CD4-positive, alpha-beta memory T cell (primary cell): ENCODE measurements around the gene CLASRP. TPM values are rescaled to one million over a fixed set of nuclear protein-coding genes. Genes with fewer than 3 reads are reported as not detected.

Source experiments
- CTCF ChIA-PET: fragments of 350-600 bp; sonication (Branson Sonifier 250); formaldehyde crosslinking; loops from one replicate; lab custom pipeline; 2021; ENCODE audit warnings: inconsistent platforms; ENCODE audit not compliant: partially characterized antibody; lab: Charles Lee
- POLR2A ChIA-PET: fragments of 350-600 bp; sonication (Branson Sonifier 250); formaldehyde crosslinking; loops from one replicate; lab custom pipeline; 2021; ENCODE audit not compliant: partially characterized antibody; lab: Charles Lee
- DNase-seq, 5 donors: peaks; one replicate each; pipeline versions ENCODE4 v3.0.0 to v3.0.0-alpha.2; 2020 to 2022; ENCODE audit warnings: mixed read lengths in 1 of 5
- H3K27ac ChIP-seq: one replicate; pipeline ENCODE4 v1.7.0; 2013; ENCODE audit warnings: low read depth, low read length
- H3K27me3 ChIP-seq: 2 replicates; pipeline ENCODE4 v1.7.0; 2013; ENCODE audit warnings: mild to moderate bottlenecking, low read length, moderate library complexity; ENCODE audit not compliant: insufficient read depth
- H3K36me3 ChIP-seq: 2 replicates; pipeline ENCODE4 v1.7.0; 2013; ENCODE audit warnings: mild to moderate bottlenecking, low read length, moderate library complexity; ENCODE audit not compliant: insufficient read depth
- H3K4me1 ChIP-seq: 2 replicates; pipeline ENCODE4 v1.7.0; 2013; ENCODE audit warnings: mild to moderate bottlenecking, low read length, moderate library complexity; ENCODE audit not compliant: insufficient read depth
- H3K4me3 ChIP-seq, 2 donors: one replicate each; pipeline ENCODE4 v1.7.0; 2013; ENCODE audit warnings: low read length in 2 of 2, mild to moderate bottlenecking in 1 of 2
- H3K9me3 ChIP-seq, 2 donors: one replicate each; pipeline ENCODE4 v1.7.0; 2013; ENCODE audit warnings: low read length in 2 of 2, control low read depth in 1 of 2; ENCODE audit not compliant: control insufficient read depth in 1 of 2
- H3K27ac Mint-ChIP-seq, 7 donors: one replicate each; pipeline ENCODE4 v1.8.0; 2020 to 2021; ENCODE audit warnings: mixed read lengths in 7 of 7, mild to moderate bottlenecking in 6 of 7, inconsistent platforms in 3 of 7, moderate library complexity in 3 of 7
- H3K27me3 Mint-ChIP-seq, 2 donors: one replicate each; pipeline ENCODE4 v1.8.0; 2020 to 2021; ENCODE audit warnings: mixed read lengths in 2 of 2
- H3K36me3 Mint-ChIP-seq, 2 donors: one replicate each; pipeline ENCODE4 v1.8.0; 2020 to 2021; ENCODE audit warnings: mixed read lengths in 2 of 2, inconsistent platforms in 1 of 2, mild to moderate bottlenecking in 1 of 2
- H3K4me1 Mint-ChIP-seq, 4 donors: one replicate each; pipeline ENCODE4 v1.8.0; 2020 to 2021; ENCODE audit warnings: mixed read lengths in 4 of 4, mild to moderate bottlenecking in 1 of 4
- H3K4me3 Mint-ChIP-seq, 8 donors: one replicate each; pipeline ENCODE4 v1.8.0; 2020 to 2021; ENCODE audit warnings: mixed read lengths in 8 of 8, mild to moderate bottlenecking in 7 of 8, moderate library complexity in 6 of 8, inconsistent platforms in 3 of 8
- H3K9me3 Mint-ChIP-seq, 8 donors: one replicate each; pipeline ENCODE4 v1.8.0; 2020 to 2021; ENCODE audit warnings: mixed read lengths in 8 of 8, mild to moderate bottlenecking in 5 of 8, inconsistent platforms in 3 of 8, moderate library complexity in 1 of 8
- intact Hi-C: fragments of 100-400 bp; cut with micrococcal nuclease; formaldehyde crosslinking; loops from one replicate; pipeline ENCODE4 v1.15.1; 2023
- polyA plus RNA-seq, 2 donors: library from polyadenylated mRNA; unstranded; fragments of 300-500 nt; fragmentation: Illumina TruSeq; gene quantifications; one replicate each; pipeline ENCODE4 v1.2.3, GENCODE V29; 2021
- total RNA-seq, 2 experiments: library from RNA; stranded (reverse); gene quantifications; one replicate each; pipeline ENCODE4 v1.2.3, GENCODE V29; 2021

CLASRP gene
- total and polyA plus RNA-seq, 4 experiments from 2014 or later = 3.8 to 163 (median 84.3) TPM

DNA sequence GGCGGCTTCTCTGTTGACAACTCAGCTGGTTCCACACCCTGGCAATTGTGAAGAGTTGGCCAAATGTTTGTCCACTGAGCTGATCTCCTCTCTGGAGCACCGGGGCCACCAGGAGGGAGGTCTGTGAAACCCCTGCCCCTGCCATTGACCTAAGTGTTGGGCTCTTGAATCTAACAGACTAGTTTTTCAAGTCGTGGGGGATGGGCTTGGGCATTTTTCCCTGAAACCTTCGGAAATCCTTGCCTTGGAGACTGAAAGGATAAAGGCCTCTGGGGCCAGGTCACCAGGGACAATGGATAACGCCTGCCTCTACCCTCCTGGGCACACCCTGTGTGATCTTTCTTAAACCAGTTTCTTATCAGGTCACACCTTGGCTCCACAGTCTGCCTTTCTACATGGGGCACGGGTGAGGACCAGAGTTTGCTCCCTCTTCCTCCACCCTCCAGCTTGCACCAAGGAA lies 41.1 kb downstream of the CLASRP start:
- H3K27ac ChIP-seq = peak overlapping the region; percentile 80

DNA sequence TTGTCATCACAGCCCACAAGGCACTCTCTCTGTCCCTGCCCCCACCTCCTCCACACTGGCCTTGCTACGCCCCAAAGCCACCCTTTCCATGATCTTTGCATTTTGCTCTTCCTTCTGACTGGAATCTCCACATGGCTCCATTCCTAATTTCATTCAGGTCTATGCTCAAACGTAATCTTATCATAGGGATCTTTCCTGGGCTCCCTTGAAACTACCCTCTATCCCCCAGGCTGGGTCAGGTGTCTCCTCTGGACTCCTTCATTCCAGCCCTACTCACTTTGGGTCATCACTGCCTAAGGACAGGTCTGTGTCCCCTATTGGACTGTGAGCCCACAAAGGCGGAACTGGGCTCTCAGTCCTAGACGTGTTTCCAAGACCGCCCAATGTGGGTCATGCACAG lies 43.3 kb downstream of the CLASRP start:
- H3K4me3 Mint-ChIP-seq = peak overlapping the region in 5 of 8 donors; percentile 25 to 70 (median 38)
- intact Hi-C loops = no loop called here
- peaks cover 31% of the 10 kb centered on the region for H3K4me1 ChIP-seq
- ChIA-PET CTCF (no interaction called here), POLR2A (no interaction called here)
- no peaks in the 10 kb centered on the region for H3K27me3 ChIP-seq
- H3K4me3 ChIP-seq = no peak overlapping the region
- H3K9me3 ChIP-seq = no peaks in the 10 kb centered on the region
- peak overlapping the region in 4 of 7 donors; percentile 11 to 80 (median 58) for H3K27ac Mint-ChIP-seq
- H3K9me3 Mint-ChIP-seq = no peaks in the 10 kb centered on the region
- no peak for DNase-seq
- no peaks in the 10 kb centered on the region for H3K27me3 Mint-ChIP-seq
- peaks cover 19 to 56% (median 36%) of the 10 kb centered on the region in 4 donors for H3K4me1 Mint-ChIP-seq
- H3K36me3 ChIP-seq = peaks cover 12% of the 10 kb centered on the region
- peaks cover 12 to 30% of the 10 kb centered on the region in 2 donors for H3K36me3 Mint-ChIP-seq
- H3K27ac ChIP-seq = no peak overlapping the region

More for the DNA sequence above, 41.1 kb downstream of the CLASRP start:
- no peaks in the 10 kb centered on the region for H3K27me3 Mint-ChIP-seq
- Histone ChIP-seq H3K9me3 (no peaks in the 10 kb centered on the region), H3K27me3 (no peaks in the 10 kb centered on the region), H3K36me3 (peaks cover 12% of the 10 kb centered on the region), H3K4me3 (peak overlapping the region; percentile 82 to 95), H3K4me1 (peaks cover 47% of the 10 kb centered on the region)
- peaks cover 24 to 54% (median 41%) of the 10 kb centered on the region in 4 donors for H3K4me1 Mint-ChIP-seq
- POLR2A ChIA-PET = interaction anchor here (1.5 to 8.4 kb wide), 5 partner anchors 12 to 98 kb away, joined by 4 to 106 read pairs (median 12); partner anchors contain the start of genes BLOC1S3, CLASRP, PPP1R37 and TRAPPC6A
- H3K4me3 Mint-ChIP-seq = peak overlapping the region; percentile 89 to 98 (median 93)
- H3K27ac Mint-ChIP-seq = peak overlapping the region; percentile 57 to 91 (median 88)
- no peak for DNase-seq
- H3K9me3 Mint-ChIP-seq = no peaks in the 10 kb centered on the region
- intact Hi-C loops = loop anchor here (1.0 to 10.0 kb wide), 5 partner anchors 12 to 125 kb away; partner anchors contain the start of genes BLOC1S3, CLASRP, CLPTM1 and RELB
- H3K36me3 Mint-ChIP-seq = peaks cover 9 to 20% of the 10 kb centered on the region in 2 donors
- CTCF ChIA-PET = interaction anchor here (0.7 to 1.4 kb wide), 6 partner anchors 9 to 120 kb away, joined by 3 read pairs; no protein-coding TSS in a partner anchor

DNA sequence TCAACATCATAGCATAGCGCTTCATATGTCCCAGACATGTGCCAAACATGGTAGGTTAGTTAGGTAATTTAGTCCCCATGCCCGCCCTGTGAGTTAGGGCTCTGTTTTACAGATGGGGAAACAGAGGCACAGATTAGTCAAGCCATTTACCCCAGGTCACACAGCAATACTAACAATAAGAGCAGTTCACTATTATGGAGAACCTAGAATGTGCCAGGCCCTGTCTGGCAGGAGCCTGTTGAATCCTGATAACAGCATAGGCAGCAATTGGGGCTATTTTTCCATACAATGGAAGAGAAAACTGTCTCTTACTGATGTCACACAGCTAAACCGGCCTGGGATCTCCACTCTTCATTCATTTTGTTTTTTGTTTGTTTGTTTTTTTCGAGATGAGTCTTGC lies 47.6 kb downstream of the CLASRP start:
- Histone ChIP-seq H3K36me3 (peaks cover 18% of the 10 kb centered on the region), H3K9me3 (no peaks in the 10 kb centered on the region), H3K4me3 (no peak overlapping the region), H3K27ac (no peak overlapping the region), H3K27me3 (no peaks in the 10 kb centered on the region), H3K4me1 (peaks cover 29% of the 10 kb centered on the region)
- no peak for DNase-seq
- intact Hi-C loops = no loop called here
- ChIA-PET POLR2A (no interaction called here), CTCF (no interaction called here)
- no peaks in the 10 kb centered on the region for H3K27me3 Mint-ChIP-seq
- H3K27ac Mint-ChIP-seq = peak overlapping the region in 6 of 7 donors; percentile 12 to 81 (median 76)
- H3K36me3 Mint-ChIP-seq = peaks cover 17 to 30% of the 10 kb centered on the region in 2 donors
- peaks cover 0 to 2% (median 0%) of the 10 kb centered on the region in 8 donors for H3K9me3 Mint-ChIP-seq
- no peak overlapping the region for H3K4me3 Mint-ChIP-seq
- peaks cover 16 to 40% (median 27%) of the 10 kb centered on the region in 4 donors for H3K4me1 Mint-ChIP-seq

DNA sequence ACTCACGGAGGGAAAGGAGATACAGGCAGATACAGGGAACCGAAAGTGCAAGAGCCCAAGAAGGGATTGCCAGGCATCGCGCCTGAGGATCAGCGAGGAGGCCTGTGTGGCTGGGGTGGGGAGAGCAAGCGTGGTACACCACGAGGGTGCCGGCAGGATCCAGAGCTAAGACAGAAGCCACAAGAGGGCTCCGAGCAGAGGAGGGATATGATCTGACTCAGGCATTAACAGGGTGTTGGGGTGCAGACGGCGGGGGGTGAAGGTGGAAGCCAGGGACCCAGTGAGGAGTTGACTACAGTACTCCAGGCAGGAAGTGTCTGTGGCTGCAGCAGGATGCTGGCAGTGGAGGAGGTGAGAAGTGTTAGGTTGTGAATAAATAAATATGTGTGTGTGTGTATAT lies 48.7 kb downstream of the CLASRP start:
- peaks cover 7% of the 10 kb centered on the region for H3K36me3 ChIP-seq
- Mint-ChIP-seq H3K27ac (peak overlapping the region; percentile 79 to 97 (median 82)), H3K36me3 (peaks cover 8 to 26% of the 10 kb centered on the region in 2 donors), H3K27me3 (no peaks in the 10 kb centered on the region), H3K4me3 (peak overlapping the region; percentile 39 to 85 (median 76)), H3K4me1 (peaks cover 11 to 40% (median 24%) of the 10 kb centered on the region in 4 donors), H3K9me3 (peaks cover 0 to 2% (median 0%) of the 10 kb centered on the region in 8 donors)
- peak overlapping the region; percentile 44 for H3K27ac ChIP-seq
- ChIA-PET POLR2A (interaction anchor here (0.7 to 1.6 kb wide), 2 partner anchors 9 to 91 kb away, joined by 3 to 5 read pairs; partner anchors contain the start of genes BLOC1S3, GEMIN7 and TRAPPC6A), CTCF (interaction anchor here (1.0 kb wide), 1 partner anchor 162 kb away, joined by 3 read pairs; no protein-coding TSS in a partner anchor)
- no peak overlapping the region for H3K4me3 ChIP-seq
- H3K9me3 ChIP-seq = no peaks in the 10 kb centered on the region
- H3K27me3 ChIP-seq = no peaks in the 10 kb centered on the region
- intact Hi-C loops = no loop called here
- DNase-seq = peak; percentile 63 to 94 (median 68)
- peaks cover 35% of the 10 kb centered on the region for H3K4me1 ChIP-seq

DNA sequence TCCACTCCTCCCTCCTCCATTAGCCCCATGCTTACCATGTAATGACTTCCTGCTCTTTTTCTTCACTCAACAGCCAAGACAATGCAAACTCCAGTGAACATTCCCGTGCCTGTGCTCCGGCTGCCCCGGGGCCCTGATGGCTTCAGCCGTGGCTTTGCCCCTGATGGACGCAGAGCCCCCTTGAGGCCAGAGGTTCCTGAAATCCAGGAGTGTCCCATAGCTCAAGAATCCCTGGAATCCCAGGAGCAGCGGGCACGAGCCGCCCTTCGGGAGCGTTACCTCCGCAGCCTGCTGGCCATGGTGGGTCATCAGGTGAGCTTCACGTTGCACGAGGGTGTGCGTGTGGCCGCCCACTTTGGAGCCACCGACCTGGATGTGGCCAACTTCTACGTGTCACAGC lies 51.2 kb downstream of the CLASRP start:
- DNase-seq = no peak
- Histone ChIP-seq H3K4me1 (peaks cover 52% of the 10 kb centered on the region), H3K4me3 (no peak overlapping the region), H3K27me3 (no peaks in the 10 kb centered on the region), H3K36me3 (peaks cover 6% of the 10 kb centered on the region), H3K9me3 (no peaks in the 10 kb centered on the region), H3K27ac (no peak overlapping the region)
- Mint-ChIP-seq H3K27ac (peak overlapping the region in 5 of 7 donors; percentile 22 to 82 (median 55)), H3K9me3 (peaks cover 0 to 2% (median 0%) of the 10 kb centered on the region in 8 donors), H3K27me3 (no peaks in the 10 kb centered on the region), H3K36me3 (peaks cover 8 to 35% of the 10 kb centered on the region in 2 donors), H3K4me3 (no peak overlapping the region), H3K4me1 (peaks cover 30 to 64% (median 42%) of the 10 kb centered on the region in 4 donors)
- intact Hi-C loops = loop anchor here (5.0 kb wide), 1 partner anchor 642 kb away; the partner anchor contains the start of genes FBXO46 and MEIOSIN
- ChIA-PET CTCF (interaction anchor here (1.1 to 1.7 kb wide), 2 partner anchors 30 to 62 kb away, joined by 4 read pairs; no protein-coding TSS in a partner anchor), POLR2A (interaction anchor here (1.0 to 5.0 kb wide), 2 partner anchors 13 to 88 kb away, joined by 3 to 106 read pairs; partner anchors contain the start of genes BLOC1S3, GEMIN7, TRAPPC6A and ZNF296)

DNA sequence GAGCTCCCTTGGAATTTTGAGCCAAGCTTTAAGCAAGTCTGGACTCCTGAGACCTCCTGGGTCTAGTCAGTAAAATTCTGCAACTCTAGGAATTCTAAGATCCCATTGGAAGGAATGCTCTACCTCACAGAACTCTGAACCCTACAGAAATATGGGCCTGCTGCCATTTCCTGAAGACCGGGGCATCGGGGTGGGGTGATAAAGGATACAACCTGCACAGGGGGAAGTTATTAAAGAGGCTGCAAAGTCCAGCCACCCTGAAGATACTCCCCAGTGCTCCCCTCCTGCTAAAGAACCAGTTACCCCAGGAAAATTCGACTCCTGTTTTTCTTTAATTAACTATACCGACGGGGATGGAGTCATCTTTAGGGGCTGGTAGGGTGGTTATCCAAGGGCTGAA lies 51.8 kb downstream of the CLASRP start:
- peaks cover 57% of the 10 kb centered on the region for H3K4me1 ChIP-seq

More for the DNA sequence above, 51.8 kb downstream of the CLASRP start:
- H3K27me3 Mint-ChIP-seq = no peaks in the 10 kb centered on the region
- ChIA-PET CTCF (interaction anchor here (1.7 kb wide), 1 partner anchor 62 kb away, joined by 4 read pairs; no protein-coding TSS in a partner anchor), POLR2A (interaction anchor here (1.0 to 5.0 kb wide), 3 partner anchors 13 to 89 kb away, joined by 3 to 106 read pairs (median 58); partner anchors contain the start of genes BLOC1S3, GEMIN7, TRAPPC6A and ZNF296)
- Histone ChIP-seq H3K27me3 (no peaks in the 10 kb centered on the region), H3K36me3 (peaks cover 6% of the 10 kb centered on the region), H3K4me3 (no peak overlapping the region), H3K9me3 (no peaks in the 10 kb centered on the region), H3K27ac (peak overlapping the region; percentile 80)
- no peak for DNase-seq
- H3K4me1 Mint-ChIP-seq = peaks cover 27 to 64% (median 45%) of the 10 kb centered on the region in 4 donors
- H3K36me3 Mint-ChIP-seq = peaks cover 5 to 30% of the 10 kb centered on the region in 2 donors
- peak overlapping the region in 3 of 7 donors; percentile 35 to 99 (median 38) for H3K27ac Mint-ChIP-seq
- peaks cover 0 to 2% (median 0%) of the 10 kb centered on the region in 8 donors for H3K9me3 Mint-ChIP-seq
- peak overlapping the region in 4 of 8 donors; percentile 7 to 92 (median 26) for H3K4me3 Mint-ChIP-seq
- intact Hi-C loops = loop anchor here (5.0 kb wide), 1 partner anchor 642 kb away; the partner anchor contains the start of genes FBXO46 and MEIOSIN
